Measurements from ENCODE around the gene ZSWIM9.

DNA sequence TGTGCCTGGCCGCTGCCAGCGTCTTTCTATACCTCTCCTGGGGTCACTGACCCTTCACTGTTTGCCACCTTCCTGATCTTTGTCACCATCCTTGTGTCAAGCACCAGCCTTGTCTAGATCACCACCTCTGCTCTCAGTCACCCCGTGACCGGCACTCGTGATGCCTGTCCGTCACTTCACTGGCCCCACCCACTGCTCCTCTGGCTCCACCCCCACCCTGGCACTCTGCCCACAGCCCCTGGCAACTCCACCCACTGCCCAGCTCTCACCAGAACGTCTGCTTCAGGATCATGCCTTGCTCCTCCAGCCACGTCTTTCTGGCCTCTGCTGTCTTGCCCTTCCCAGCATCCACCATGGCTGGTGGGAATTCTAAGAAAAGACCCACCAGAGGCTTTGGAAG is 35.1 kb upstream of the ZSWIM9 start:
- TF ChIP-seq, protein P1, sequence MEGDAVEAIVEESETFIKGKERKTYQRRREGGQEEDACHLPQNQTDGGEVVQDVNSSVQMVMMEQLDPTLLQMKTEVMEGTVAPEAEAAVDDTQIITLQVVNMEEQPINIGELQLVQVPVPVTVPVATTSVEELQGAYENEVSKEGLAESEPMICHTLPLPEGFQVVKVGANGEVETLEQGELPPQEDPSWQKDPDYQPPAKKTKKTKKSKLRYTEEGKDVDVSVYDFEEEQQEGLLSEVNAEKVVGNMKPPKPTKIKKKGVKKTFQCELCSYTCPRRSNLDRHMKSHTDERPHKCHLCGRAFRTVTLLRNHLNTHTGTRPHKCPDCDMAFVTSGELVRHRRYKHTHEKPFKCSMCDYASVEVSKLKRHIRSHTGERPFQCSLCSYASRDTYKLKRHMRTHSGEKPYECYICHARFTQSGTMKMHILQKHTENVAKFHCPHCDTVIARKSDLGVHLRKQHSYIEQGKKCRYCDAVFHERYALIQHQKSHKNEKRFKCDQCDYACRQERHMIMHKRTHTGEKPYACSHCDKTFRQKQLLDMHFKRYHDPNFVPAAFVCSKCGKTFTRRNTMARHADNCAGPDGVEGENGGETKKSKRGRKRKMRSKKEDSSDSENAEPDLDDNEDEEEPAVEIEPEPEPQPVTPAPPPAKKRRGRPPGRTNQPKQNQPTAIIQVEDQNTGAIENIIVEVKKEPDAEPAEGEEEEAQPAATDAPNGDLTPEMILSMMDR (IDR thresholded peaks at IDR 0.05): no peak
- TF ChIP-seq POLR2A (IDR thresholded peaks at IDR 0.05) (no peak), POLR2AphosphoS5 (IDR thresholded peaks at IDR 0.05) (no peak)

All from breast epithelium (tissue), 3 donors.